Measurements from ENCODE around the gene FMC1. TPM values are rescaled to one million over a fixed set of nuclear protein-coding genes. Genes with fewer than 3 reads are reported as not detected.

FMC1 gene
- total RNA-seq, 4 donors from 2014 or later: 7.8 to 22.3 (median 17.3) TPM

- TF ChIP-seq CTCF (IDR thresholded peaks at IDR 0.05; ENCODE audit: low read depth): no peak
Observed at GRCh38 chr7:139332697-139333359, 8.3 kb upstream of the FMC1 start.

- no peak for TF ChIP-seq CTCF (IDR thresholded peaks at IDR 0.05; ENCODE audit: low read depth)
Observed at GRCh38 chr7:139334399-139335150, 6.6 kb upstream of the FMC1 start.

- no peak for TF ChIP-seq CTCF (IDR thresholded peaks at IDR 0.05; ENCODE audit: low read depth)
Observed at GRCh38 chr7:139339025-139339424, 2.1 kb upstream of the FMC1 start.

- no peak for TF ChIP-seq CTCF (IDR thresholded peaks at IDR 0.05; ENCODE audit: low read depth)
Observed at GRCh38 chr7:139339698-139340036, 1.5 kb upstream of the FMC1 start.

- TF ChIP-seq CTCF (IDR thresholded peaks at IDR 0.05; ENCODE audit: low read depth): no peak
Observed at GRCh38 chr7:139340037-139340807, 915 bp upstream of the FMC1 start.

GRCh38 chr7:139340808-139341057, 404 bp upstream of the FMC1 start:
- no peak for TF ChIP-seq CTCF (IDR thresholded peaks at IDR 0.05; ENCODE audit: low read depth)

- no peak for TF ChIP-seq CTCF (IDR thresholded peaks at IDR 0.05; ENCODE audit: low read depth)
Observed at GRCh38 chr7:139341776-139342226, 664 bp downstream of the FMC1 start.

All from subcutaneous adipose tissue (tissue), 4 donors.